H1 (cell line): Measurements from ENCODE around the gene HHAT. TPM values are rescaled to one million over a fixed set of nuclear protein-coding genes. Genes with fewer than 3 reads are reported as not detected.
A peak's percentile ranks its signal among the peaks of the same experiment; 100 is the strongest.

ENCODE experiments used
- ATF2 ChIP-seq: IDR thresholded peaks from 2 replicates; pipeline ENCODE4 v1.6.1; 2012; ENCODE audit warnings: low read length, inconsistent platforms
- BACH1 ChIP-seq: IDR thresholded peaks from 2 replicates; pipeline ENCODE4 v1.6.1; 2012; ENCODE audit warnings: low read length, improper control_type of control experiment
- CHD1 ChIP-seq: IDR thresholded peaks from 2 replicates; pipeline ENCODE4 v1.6.1; 2012; ENCODE audit warnings: low read depth, low read length, improper control_type of control experiment
- CHD2 ChIP-seq: IDR thresholded peaks from 2 replicates; pipeline ENCODE4 v1.6.1; 2012; ENCODE audit warnings: low read length, improper control_type of control experiment
- CTCF ChIP-seq, 3 experiments: IDR thresholded peaks; 1 replicate in 2 of 3; 2 replicates in 1 of 3; pipeline versions ENCODE4 v1.5.1 to v1.6.1; 2011; ENCODE audit warnings: low read length in 3 of 3, mild to moderate bottlenecking in 3 of 3, inconsistent platforms in 2 of 3, low read depth in 1 of 3, moderate library complexity in 1 of 3; ENCODE audit not compliant: insufficient read depth in 1 of 3; ENCODE audit errors: control extremely low read depth in 1 of 3
- FOSL1 ChIP-seq: IDR thresholded peaks from 2 replicates; pipeline ENCODE4 v1.6.1; 2011; ENCODE audit warnings: mild to moderate bottlenecking, low read depth, low read length, moderate library complexity; ENCODE audit not compliant: insufficient read depth
- GTF2F1 ChIP-seq: IDR thresholded peaks from 2 replicates; pipeline ENCODE4 v1.6.1; 2012; ENCODE audit warnings: low read depth, low read length, improper control_type of control experiment, borderline replicate concordance
- HDAC2 ChIP-seq, 2 experiments: fragments of 300-600 bp in 1 of 2; sonication (generic) in 1 of 2; IDR thresholded peaks; 2 replicates each; pipeline ENCODE4 v1.6.1; 2011 to 2012; ENCODE audit warnings: low read depth in 2 of 2, low read length in 2 of 2, mild to moderate bottlenecking in 2 of 2, moderate library complexity in 2 of 2, borderline replicate concordance in 1 of 2, inconsistent platforms in 1 of 2
- HDAC6 ChIP-seq: IDR thresholded peaks from one replicate; pipeline ENCODE4 v1.7.1; 2012; ENCODE audit warnings: low read depth, mild to moderate bottlenecking, inconsistent platforms, low read length, moderate library complexity
- MAX ChIP-seq: IDR thresholded peaks from 2 replicates; pipeline ENCODE4 v1.6.1; 2012; ENCODE audit warnings: inconsistent platforms
- RBBP5 ChIP-seq: IDR thresholded peaks from 2 replicates; pipeline ENCODE4 v1.7.1; 2012; ENCODE audit warnings: low read depth, mild to moderate bottlenecking, inconsistent platforms, low read length, moderate library complexity, borderline replicate concordance
- RXRA ChIP-seq: IDR thresholded peaks from 2 replicates; pipeline ENCODE4 v1.6.1; 2011; ENCODE audit warnings: low read depth, mild to moderate bottlenecking, low read length, moderate library complexity; ENCODE audit not compliant: insufficient read depth
- SAP30 ChIP-seq: fragments of 300-600 bp; sonication (generic); IDR thresholded peaks from 2 replicates; pipeline ENCODE4 v1.7.1; 2012; ENCODE audit warnings: low read length, moderate library complexity, mild to moderate bottlenecking, inconsistent platforms; ENCODE audit not compliant: insufficient read depth, insufficient replicate concordance
- SIX5 ChIP-seq: IDR thresholded peaks from 2 replicates; pipeline ENCODE4 v1.6.1; 2011; ENCODE audit warnings: mild to moderate bottlenecking, low read depth, low read length
- SP4 ChIP-seq: IDR thresholded peaks from 2 replicates; pipeline ENCODE4 v1.6.1; 2012; ENCODE audit warnings: low read length, inconsistent platforms
- SRF ChIP-seq: IDR thresholded peaks from 2 replicates; pipeline ENCODE4 v1.6.1; 2011; ENCODE audit warnings: mild to moderate bottlenecking, low read depth, low read length, moderate library complexity
- TBP ChIP-seq: IDR thresholded peaks from 2 replicates; pipeline ENCODE4 v1.6.1; 2011; ENCODE audit warnings: low read depth, low read length, improper control_type of control experiment
- USF2 ChIP-seq: IDR thresholded peaks from 2 replicates; pipeline ENCODE4 v1.6.1; 2011; ENCODE audit warnings: low read length, improper control_type of control experiment
- polyA plus RNA-seq, 7 experiments: library from polyadenylated mRNA; depleted of rRNA in 3 of 7; stranded (reverse) in 5 of 7; unstranded in 2 of 7; fragments of >200 nt in 5 of 7; fragments of 200-250 nt in 2 of 7; gene quantifications; 1 replicate in 5 of 7; 2 replicates in 1 of 7; 4 replicates in 1 of 7; pipeline versions ENCODE4 v1.2.1 to v1.2.3, GENCODE V29; 2011 to 2013; ENCODE audit warnings: missing spikeins in 2 of 7, mixed read lengths in 2 of 7
- total RNA-seq: library from RNA; stranded (reverse); fragmentation: NEBNext Ultra II Directional; extraction: Animal tissue kit (Norgen Biotek cat#: 25700); gene quantifications from 2 replicates; pipeline ENCODE4 v1.2.1, GENCODE V29; 2021

Gene HHAT
- total and polyA plus RNA-seq, 2 of the 8 experiments (the other 6 are each of a cell fraction or from before 2014, with no cell fraction given): 0.15 to 0.51 TPM

- no peak for TF ChIP-seq CHD2
- TF ChIP-seq HDAC6: no peak
- TF ChIP-seq FOSL1: no peak
- no peak for TF ChIP-seq GTF2F1
- no peak for TF ChIP-seq SAP30
- peak; percentile 20; the same call in 1 of the 2 replicates for TF ChIP-seq BACH1
- peak; percentile 79 for TF ChIP-seq RBBP5
- TF ChIP-seq MAX: peak; percentile 9; the same call in 1 of the 2 replicates
- no peak for TF ChIP-seq SIX5
- TF ChIP-seq ATF2: no peak
- TF ChIP-seq TBP: peak; percentile 9; the same call in 1 of the 2 replicates
- no peak for TF ChIP-seq SRF
- TF ChIP-seq USF2: no peak
- TF ChIP-seq CTCF (IDR thresholded peaks at IDR 0.05; ENCODE audit: control extremely low read depth in 1 of 3, insufficient read depth in 1 of 3, low read depth in 1 of 3, low read length in 3 of 3): no peak
- 0 out of 2 replicates have a peak, but pooled peaks have one; percentile 61 for TF ChIP-seq RXRA
- no peak for TF ChIP-seq CHD1
- TF ChIP-seq SP4: no peak
- 0 out of 4 replicates have a peak, but pooled peaks of 1 of the 2 experiments have one; percentile 52 for TF ChIP-seq HDAC2 (IDR thresholded peaks at IDR 0.05; ENCODE audit: borderline replicate concordance in 1 of 2, low read depth in 2 of 2, low read length in 2 of 2)
Measured at GRCh38 chr1:210328746-210329503, at the start of gene HHAT (continued).
